Neural cell (in vitro differentiated cells): Measurements from ENCODE around the gene RAB13. TPM values are rescaled to one million over a fixed set of nuclear protein-coding genes. Genes with fewer than 3 reads are reported as not detected.
A peak's percentile ranks its signal among the peaks of the same experiment; 100 is the strongest.

Experiments used
- H2AFZ ChIP-seq: fragments of 200-600, 300-800 bp; sonication (generic), shearing (Covaris generic); 2 replicates; pipeline ENCODE4 v1.6.0; 2014; ENCODE audit warnings: low read depth, mild to moderate bottlenecking, antibody characterized with exemption, low read length, moderate library complexity
- H3F3A ChIP-seq: fragments of 200-600 bp; shearing (Covaris generic); 2 replicates; pipeline ENCODE4 v1.6.1; 2016; ENCODE audit warnings: mild to moderate bottlenecking, moderate library complexity, mixed read lengths, antibody characterized with exemption, low read length; ENCODE audit not compliant: insufficient read depth, poor library complexity, severe bottlenecking
- H3K27ac ChIP-seq: fragments of 200-600, 300-800 bp; sonication (generic), shearing (Covaris generic); 2 replicates; pipeline ENCODE4 v1.5.1; 2014; ENCODE audit warnings: mild to moderate bottlenecking, low read length, moderate library complexity
- H3K27me3 ChIP-seq: fragments of 300-800, 200-600 bp; sonication (generic), shearing (Covaris generic); 2 replicates; pipeline ENCODE4 v1.6.0; 2014; ENCODE audit warnings: mild to moderate bottlenecking, low read depth, low read length, moderate library complexity; ENCODE audit not compliant: insufficient read depth
- H3K36me3 ChIP-seq: fragments of 300-800, 200-600 bp; sonication (generic), shearing (Covaris generic); 2 replicates; pipeline ENCODE4 v1.5.1; 2014; ENCODE audit warnings: mild to moderate bottlenecking, antibody characterized with exemption, low read length, moderate library complexity; ENCODE audit not compliant: insufficient read depth
- H3K4me2 ChIP-seq: fragments of 300-800, 200-600 bp; sonication (generic), shearing (Covaris generic); 2 replicates; pipeline ENCODE4 v1.6.0; 2014; ENCODE audit warnings: mild to moderate bottlenecking, low read length
- H3K4me3 ChIP-seq: fragments of 300-800, 200-600 bp; sonication (generic), shearing (Covaris generic); 2 replicates; pipeline ENCODE4 v1.5.1; 2014; ENCODE audit warnings: mild to moderate bottlenecking, low read length, moderate library complexity
- H3K79me2 ChIP-seq: fragments of 200-600 bp; shearing (Covaris generic); replicated peaks from 2 replicates; pipeline ENCODE4 v1.6.0; 2014; ENCODE audit warnings: mild to moderate bottlenecking, low read length, moderate library complexity; ENCODE audit not compliant: insufficient read depth
- H3K9ac ChIP-seq: fragments of 300-800, 200-600 bp; sonication (generic), shearing (Covaris generic); 2 replicates; pipeline ENCODE4 v1.6.1; 2016; ENCODE audit warnings: mild to moderate bottlenecking, low read length, mixed read lengths
- H3K9me2 ChIP-seq: fragments of 200-600 bp; shearing (Covaris generic); 2 replicates; pipeline ENCODE4 v1.6.1; 2016; ENCODE audit warnings: mild to moderate bottlenecking, low read length, mixed read lengths; ENCODE audit not compliant: insufficient read depth
- H3K9me3 ChIP-seq: fragments of 200-600, 300-800 bp; sonication (generic), shearing (Covaris generic); 2 replicates; pipeline ENCODE4 v1.6.1; 2016; ENCODE audit warnings: mild to moderate bottlenecking, mixed run types, low read length, moderate library complexity, mixed read lengths
- H4K20me1 ChIP-seq: fragments of 200-600 bp; shearing (Covaris generic); 2 replicates; pipeline ENCODE4 v1.6.1; 2016; ENCODE audit warnings: mild to moderate bottlenecking, mixed run types; ENCODE audit not compliant: insufficient read depth
- EP300 ChIP-seq: fragments of 450-650 bp; conservative IDR thresholded peaks from 2 replicates; pipeline ENCODE4 v1.6.1; 2014; ENCODE audit warnings: antibody characterized with exemption, mild to moderate bottlenecking, moderate library complexity; ENCODE audit not compliant: poor library complexity, severe bottlenecking
- EZH2 ChIP-seq: fragments of 200-600, 300-800 bp; shearing (Covaris generic), sonication (generic); IDR thresholded peaks from 2 replicates; pipeline ENCODE4 v1.6.1; 2014; ENCODE audit warnings: antibody characterized with exemption, low read length, borderline replicate concordance, mild to moderate bottlenecking; ENCODE audit not compliant: insufficient read depth, poor library complexity, severe bottlenecking
- MXI1 ChIP-seq: fragments of 450-650 bp; conservative IDR thresholded peaks from 2 replicates; pipeline ENCODE4 v1.6.1; 2014; ENCODE audit warnings: antibody characterized with exemption, mild to moderate bottlenecking; ENCODE audit not compliant: poor library complexity, severe bottlenecking
- POLR2AphosphoS5 ChIP-seq: IDR thresholded peaks from 2 replicates; pipeline ENCODE4 v1.6.1; 2012
- RAD21 ChIP-seq: fragments of 450-650 bp; conservative IDR thresholded peaks from 2 replicates; pipeline ENCODE4 v1.6.1; 2014; ENCODE audit warnings: antibody characterized with exemption, mild to moderate bottlenecking, moderate library complexity
- SMC3 ChIP-seq: fragments of 450-650 bp; conservative IDR thresholded peaks from 2 replicates; pipeline ENCODE4 v1.6.1; 2014; ENCODE audit warnings: antibody characterized with exemption, mild to moderate bottlenecking, moderate library complexity; ENCODE audit not compliant: poor library complexity
- TAF1 ChIP-seq: IDR thresholded peaks from 2 replicates; pipeline ENCODE4 v1.6.1; 2012; ENCODE audit warnings: low read depth
- polyA plus RNA-seq: library from polyadenylated mRNA; depleted of rRNA; stranded (reverse); fragments of >200 nt; gene quantifications from 2 replicates; pipeline ENCODE4 v1.2.3, GENCODE V29; 2014
- TF ChIP-seq, protein P1 (sequence below): IDR thresholded peaks from 2 replicates; pipeline ENCODE4 v1.6.1; 2012; ENCODE audit warnings: borderline replicate concordance
- TF ChIP-seq, protein P2 (sequence below): fragments of 450-650 bp; IDR thresholded peaks from 2 replicates; pipeline ENCODE4 v1.5.1; 2014; ENCODE audit warnings: antibody characterized with exemption, mild to moderate bottlenecking, moderate library complexity; ENCODE audit not compliant: poor library complexity, severe bottlenecking

The RAB13 gene
- polyA plus RNA-seq, 1 donor from 2014 or later, result 0.53 TPM

DNA sequence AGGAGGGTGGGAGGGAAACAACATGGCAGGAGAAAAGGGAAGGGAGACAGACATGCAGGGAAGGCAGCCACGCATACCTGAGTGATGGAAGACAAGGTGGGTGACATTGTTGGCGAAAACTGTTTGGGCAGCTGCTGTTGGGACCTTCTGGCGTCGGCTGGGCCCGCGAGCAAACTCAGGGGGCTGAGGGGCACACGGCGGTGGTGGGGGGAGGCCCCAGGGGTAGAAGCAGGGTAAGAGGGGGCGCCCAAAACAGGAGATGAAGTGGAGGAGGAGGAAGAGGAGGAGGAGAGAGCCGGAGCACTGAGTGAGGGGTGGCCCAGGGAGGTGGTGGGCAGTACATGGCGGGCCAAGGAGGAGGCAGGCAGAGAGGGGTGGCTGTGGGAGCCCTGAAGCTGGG lies 35.0 kb downstream of the RAB13 start:
- no peaks in the 10 kb centered on the region for H3K9me2 ChIP-seq
- H3K9me3 ChIP-seq, result no peaks in the 10 kb centered on the region
- H3K36me3 ChIP-seq, result no peaks in the 10 kb centered on the region
- H2AFZ ChIP-seq, result no peak overlapping the region
- no peak overlapping the region for H3K9ac ChIP-seq
- H3K27ac ChIP-seq, result no peak overlapping the region
- no peak overlapping the region for H3K4me3 ChIP-seq
- H3K79me2 ChIP-seq, result peaks cover 17% of the 10 kb centered on the region
- H3K4me2 ChIP-seq, result no peak overlapping the region
- H4K20me1 ChIP-seq, result no peaks in the 10 kb centered on the region
- TF ChIP-seq, protein P1, sequence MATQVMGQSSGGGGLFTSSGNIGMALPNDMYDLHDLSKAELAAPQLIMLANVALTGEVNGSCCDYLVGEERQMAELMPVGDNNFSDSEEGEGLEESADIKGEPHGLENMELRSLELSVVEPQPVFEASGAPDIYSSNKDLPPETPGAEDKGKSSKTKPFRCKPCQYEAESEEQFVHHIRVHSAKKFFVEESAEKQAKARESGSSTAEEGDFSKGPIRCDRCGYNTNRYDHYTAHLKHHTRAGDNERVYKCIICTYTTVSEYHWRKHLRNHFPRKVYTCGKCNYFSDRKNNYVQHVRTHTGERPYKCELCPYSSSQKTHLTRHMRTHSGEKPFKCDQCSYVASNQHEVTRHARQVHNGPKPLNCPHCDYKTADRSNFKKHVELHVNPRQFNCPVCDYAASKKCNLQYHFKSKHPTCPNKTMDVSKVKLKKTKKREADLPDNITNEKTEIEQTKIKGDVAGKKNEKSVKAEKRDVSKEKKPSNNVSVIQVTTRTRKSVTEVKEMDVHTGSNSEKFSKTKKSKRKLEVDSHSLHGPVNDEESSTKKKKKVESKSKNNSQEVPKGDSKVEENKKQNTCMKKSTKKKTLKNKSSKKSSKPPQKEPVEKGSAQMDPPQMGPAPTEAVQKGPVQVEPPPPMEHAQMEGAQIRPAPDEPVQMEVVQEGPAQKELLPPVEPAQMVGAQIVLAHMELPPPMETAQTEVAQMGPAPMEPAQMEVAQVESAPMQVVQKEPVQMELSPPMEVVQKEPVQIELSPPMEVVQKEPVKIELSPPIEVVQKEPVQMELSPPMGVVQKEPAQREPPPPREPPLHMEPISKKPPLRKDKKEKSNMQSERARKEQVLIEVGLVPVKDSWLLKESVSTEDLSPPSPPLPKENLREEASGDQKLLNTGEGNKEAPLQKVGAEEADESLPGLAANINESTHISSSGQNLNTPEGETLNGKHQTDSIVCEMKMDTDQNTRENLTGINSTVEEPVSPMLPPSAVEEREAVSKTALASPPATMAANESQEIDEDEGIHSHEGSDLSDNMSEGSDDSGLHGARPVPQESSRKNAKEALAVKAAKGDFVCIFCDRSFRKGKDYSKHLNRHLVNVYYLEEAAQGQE, result no peak
- no peak for TF ChIP-seq SMC3
- TF ChIP-seq EP300, result no peak
- TF ChIP-seq MXI1, result no peak
- TF ChIP-seq TAF1, result no peak
- TF ChIP-seq, protein P2, sequence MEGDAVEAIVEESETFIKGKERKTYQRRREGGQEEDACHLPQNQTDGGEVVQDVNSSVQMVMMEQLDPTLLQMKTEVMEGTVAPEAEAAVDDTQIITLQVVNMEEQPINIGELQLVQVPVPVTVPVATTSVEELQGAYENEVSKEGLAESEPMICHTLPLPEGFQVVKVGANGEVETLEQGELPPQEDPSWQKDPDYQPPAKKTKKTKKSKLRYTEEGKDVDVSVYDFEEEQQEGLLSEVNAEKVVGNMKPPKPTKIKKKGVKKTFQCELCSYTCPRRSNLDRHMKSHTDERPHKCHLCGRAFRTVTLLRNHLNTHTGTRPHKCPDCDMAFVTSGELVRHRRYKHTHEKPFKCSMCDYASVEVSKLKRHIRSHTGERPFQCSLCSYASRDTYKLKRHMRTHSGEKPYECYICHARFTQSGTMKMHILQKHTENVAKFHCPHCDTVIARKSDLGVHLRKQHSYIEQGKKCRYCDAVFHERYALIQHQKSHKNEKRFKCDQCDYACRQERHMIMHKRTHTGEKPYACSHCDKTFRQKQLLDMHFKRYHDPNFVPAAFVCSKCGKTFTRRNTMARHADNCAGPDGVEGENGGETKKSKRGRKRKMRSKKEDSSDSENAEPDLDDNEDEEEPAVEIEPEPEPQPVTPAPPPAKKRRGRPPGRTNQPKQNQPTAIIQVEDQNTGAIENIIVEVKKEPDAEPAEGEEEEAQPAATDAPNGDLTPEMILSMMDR, result no peak
- TF ChIP-seq POLR2AphosphoS5, result no peak
- TF ChIP-seq EZH2, result no peak
- TF ChIP-seq RAD21, result no peak
- H3F3A ChIP-seq, result no peaks in the 10 kb centered on the region
- H3K27me3 ChIP-seq, result no peaks in the 10 kb centered on the region

DNA sequence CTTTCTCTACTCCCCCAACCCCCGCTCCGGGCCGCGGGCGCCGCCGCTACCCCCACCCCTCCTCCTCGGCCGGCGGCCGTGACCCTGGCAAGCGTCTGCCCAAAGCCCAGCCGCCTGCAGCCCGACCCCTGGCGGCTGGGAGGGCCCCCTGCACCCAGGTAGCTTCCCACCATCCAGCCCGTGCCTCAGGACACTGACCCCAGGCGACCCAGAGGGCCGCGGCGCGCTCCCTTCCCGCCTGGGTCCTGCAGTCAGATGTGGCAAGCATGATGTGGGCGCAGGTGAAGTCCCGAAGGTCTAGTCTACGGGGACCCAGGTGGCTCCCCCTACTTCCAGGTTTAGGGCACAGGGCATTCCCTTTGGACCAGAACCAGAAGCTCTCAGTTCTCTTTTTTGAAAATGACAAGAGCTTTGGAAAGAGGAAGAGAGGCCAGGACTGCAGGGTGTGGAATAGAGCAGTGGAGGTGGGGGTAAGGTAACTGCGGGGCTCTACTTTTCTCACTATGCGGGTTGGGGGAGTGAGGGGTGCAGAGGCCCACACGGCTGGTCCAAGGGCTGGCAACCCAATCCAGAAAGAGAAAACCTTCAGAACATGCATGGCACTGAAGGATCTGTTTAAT lies 39.4 kb downstream of the RAB13 start, which contains the start of gene DENND4B:
TSS of gene DENND4B (minus strand) at position 97 of the 620 bp plus-strand sequence. CDS start 2,344 bp downstream, outside the sequence.
- peak within 1 kb of the TSS; percentile 47 for H3K27ac ChIP-seq
- TF ChIP-seq RAD21, result peak; percentile 62
- no peak for TF ChIP-seq MXI1
- TF ChIP-seq EZH2, result no peak
- TF ChIP-seq EP300, result no peak
- TF ChIP-seq, protein P2, result peak; percentile 82
- TF ChIP-seq, protein P1, result no peak
- TF ChIP-seq POLR2AphosphoS5, result no peak
- TF ChIP-seq SMC3, result peak; percentile 75
- no peak for TF ChIP-seq TAF1
- H3K36me3 ChIP-seq, result no peaks in the 10 kb centered on the region
- no peaks in the 10 kb centered on the region for H3K9me3 ChIP-seq
- peak within 1 kb of the TSS; percentile 67 for H3K4me2 ChIP-seq
- H3K9ac ChIP-seq, result peak within 1 kb of the TSS; percentile 79
- H3K9me2 ChIP-seq, result no peaks in the 10 kb centered on the region
- H4K20me1 ChIP-seq, result no peaks in the 10 kb centered on the region
- peak within 1 kb of the TSS; percentile 18 for H2AFZ ChIP-seq
- H3K79me2 ChIP-seq, result peaks cover 4% of the 10 kb centered on the region
- peak within 1 kb of the TSS; percentile 85 for H3K4me3 ChIP-seq
- no peaks in the 10 kb centered on the region for H3K27me3 ChIP-seq
- no peaks in the 10 kb centered on the region for H3F3A ChIP-seq
